Hepatocyte (in vitro differentiated cells): ENCODE measurements around the gene SAFB2.

Experiments
- EZH2 ChIP-seq: fragments of 200-600 bp; sonication (generic); IDR thresholded peaks from 2 replicates; pipeline ENCODE4 v1.6.1; 2016; ENCODE audit warnings: antibody characterized with exemption, mild to moderate bottlenecking, borderline replicate concordance
- TF ChIP-seq, protein P1 (sequence below): fragments of 200-600 bp; sonication (generic); IDR thresholded peaks from 2 replicates; pipeline ENCODE4 v1.5.1; 2016; ENCODE audit warnings: antibody characterized with exemption, mild to moderate bottlenecking; ENCODE audit not compliant: poor library complexity

DNA sequence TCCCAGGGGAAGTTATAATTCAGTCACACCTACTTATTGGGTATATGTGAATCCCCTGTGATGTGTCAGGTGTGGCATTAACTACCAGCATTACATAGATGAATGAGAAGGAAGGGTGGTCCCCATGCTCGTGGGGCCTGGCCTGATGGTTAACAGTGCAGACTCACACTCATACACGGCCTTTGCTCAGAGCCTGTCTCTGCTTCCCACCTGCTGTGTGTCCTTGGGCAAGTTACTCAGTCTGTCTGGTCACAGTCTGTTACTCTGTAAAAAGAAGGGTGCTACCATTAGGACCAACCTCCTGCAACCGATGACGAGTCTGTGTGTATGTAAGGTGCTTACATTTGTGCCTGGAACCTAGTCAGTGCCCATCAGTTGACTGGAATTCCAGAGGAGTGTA is 24.1 kb upstream of the SAFB2 start:
- TF ChIP-seq, protein P1, sequence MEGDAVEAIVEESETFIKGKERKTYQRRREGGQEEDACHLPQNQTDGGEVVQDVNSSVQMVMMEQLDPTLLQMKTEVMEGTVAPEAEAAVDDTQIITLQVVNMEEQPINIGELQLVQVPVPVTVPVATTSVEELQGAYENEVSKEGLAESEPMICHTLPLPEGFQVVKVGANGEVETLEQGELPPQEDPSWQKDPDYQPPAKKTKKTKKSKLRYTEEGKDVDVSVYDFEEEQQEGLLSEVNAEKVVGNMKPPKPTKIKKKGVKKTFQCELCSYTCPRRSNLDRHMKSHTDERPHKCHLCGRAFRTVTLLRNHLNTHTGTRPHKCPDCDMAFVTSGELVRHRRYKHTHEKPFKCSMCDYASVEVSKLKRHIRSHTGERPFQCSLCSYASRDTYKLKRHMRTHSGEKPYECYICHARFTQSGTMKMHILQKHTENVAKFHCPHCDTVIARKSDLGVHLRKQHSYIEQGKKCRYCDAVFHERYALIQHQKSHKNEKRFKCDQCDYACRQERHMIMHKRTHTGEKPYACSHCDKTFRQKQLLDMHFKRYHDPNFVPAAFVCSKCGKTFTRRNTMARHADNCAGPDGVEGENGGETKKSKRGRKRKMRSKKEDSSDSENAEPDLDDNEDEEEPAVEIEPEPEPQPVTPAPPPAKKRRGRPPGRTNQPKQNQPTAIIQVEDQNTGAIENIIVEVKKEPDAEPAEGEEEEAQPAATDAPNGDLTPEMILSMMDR = no peak
- TF ChIP-seq EZH2 = no peak
